ENCODE results near the gene DOCK10.

GRCh38 chr2:225030893-225031292, 11.4 kb downstream of the DOCK10 start:
- TF ChIP-seq CTCF (IDR thresholded peaks at IDR 0.05) (no peak), POLR2A (IDR thresholded peaks at IDR 0.05) (no peak)

Measured in testis (tissue), 2 donors.